Stimulated activated CD4-positive, alpha-beta T cell treated with anti-CD3 and anti-CD28 coated beads, Interleukin-4, amount 100 ng/mL, for 4 hours (primary cell): ENCODE measurements around the gene ERBB4.
"Not testable (repeated sequence)": the region's sequence is repeated elsewhere in the genome, so short reads cannot be mapped to it uniquely, and the experiment has no call there.

ENCODE experiments used
- DNase-seq, 2 experiments: peaks; one replicate each; pipeline ENCODE4 v3.0.0-alpha.2; 2020

Gene ERBB4

GRCh38 chr2:212034841-212035585 lies 503.6 kb downstream of the ERBB4 start:
- no peak for DNase-seq

GRCh38 chr2:212033888-212034287 lies 504.7 kb downstream of the ERBB4 start:
- DNase-seq, result no peak

DNA sequence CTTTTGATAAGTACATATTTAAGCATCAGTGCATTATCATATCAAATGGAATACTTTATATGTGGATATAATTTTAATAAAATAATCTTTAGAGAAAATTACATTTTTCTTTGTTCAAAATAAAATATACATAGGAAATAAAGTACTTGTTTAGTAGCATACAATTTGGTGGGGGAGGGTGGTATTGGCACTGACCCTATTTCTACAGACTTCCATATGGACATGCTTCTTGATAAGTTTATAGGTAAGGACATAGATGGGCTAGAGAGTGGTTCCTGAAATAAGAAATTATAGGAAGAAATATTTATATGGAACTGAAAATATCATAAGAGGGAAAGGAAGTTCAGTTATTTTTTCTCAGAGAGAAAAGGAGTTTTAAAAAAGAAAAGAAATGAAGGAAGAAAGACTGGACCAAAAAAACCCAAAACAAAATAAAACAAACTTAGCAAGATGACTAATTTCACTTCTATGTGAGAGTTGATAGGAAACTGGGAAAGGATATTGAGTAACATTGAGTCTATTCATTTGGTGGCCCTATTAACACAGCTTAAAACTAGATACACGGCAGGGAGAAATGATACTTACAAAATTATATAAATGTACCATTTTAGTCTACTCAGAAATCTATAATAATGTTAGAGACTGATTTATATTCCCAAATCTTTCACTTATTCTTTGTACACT lies 505.9 kb downstream of the ERBB4 start:
- DNase-seq, result no peak

DNA sequence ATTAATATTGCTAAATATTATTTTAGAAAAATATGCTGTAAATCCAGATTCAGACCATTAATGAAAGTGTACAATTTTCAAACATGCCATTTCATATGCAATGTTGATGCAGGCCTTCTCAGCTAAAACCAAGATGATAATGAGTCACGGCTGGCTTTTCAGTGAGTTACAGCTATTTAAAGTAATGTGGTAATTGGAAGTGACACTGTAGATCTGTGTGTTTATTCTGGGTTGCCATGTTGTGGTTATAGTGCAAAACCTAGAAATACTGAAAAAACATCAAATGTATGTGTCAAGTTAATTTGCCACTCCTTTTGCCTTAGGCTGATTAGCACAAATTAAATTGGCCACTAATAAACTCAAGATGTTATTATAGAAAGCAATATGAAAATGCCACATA lies 506.6 kb downstream of the ERBB4 start:
- DNase-seq, result no peak

DNA sequence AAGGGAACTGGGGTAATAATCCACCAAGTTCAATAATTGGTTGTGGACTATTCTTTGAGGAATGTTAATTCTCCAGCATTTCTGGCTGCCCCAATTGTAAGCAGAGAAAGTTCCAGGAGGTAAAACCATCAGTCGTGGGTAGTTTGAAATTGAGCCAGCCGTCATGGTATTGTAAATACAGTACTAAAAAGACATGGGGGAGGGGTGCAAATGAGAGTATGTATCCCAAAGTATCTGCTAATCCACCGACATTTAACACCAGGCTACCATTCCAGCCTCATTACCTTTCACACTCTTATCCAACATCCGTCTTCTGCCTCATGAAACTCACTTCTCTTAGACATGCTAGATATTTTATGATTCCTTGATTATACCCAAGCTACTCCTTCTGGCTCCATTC lies 507.9 kb downstream of the ERBB4 start:
- DNase-seq, result no peak

DNA sequence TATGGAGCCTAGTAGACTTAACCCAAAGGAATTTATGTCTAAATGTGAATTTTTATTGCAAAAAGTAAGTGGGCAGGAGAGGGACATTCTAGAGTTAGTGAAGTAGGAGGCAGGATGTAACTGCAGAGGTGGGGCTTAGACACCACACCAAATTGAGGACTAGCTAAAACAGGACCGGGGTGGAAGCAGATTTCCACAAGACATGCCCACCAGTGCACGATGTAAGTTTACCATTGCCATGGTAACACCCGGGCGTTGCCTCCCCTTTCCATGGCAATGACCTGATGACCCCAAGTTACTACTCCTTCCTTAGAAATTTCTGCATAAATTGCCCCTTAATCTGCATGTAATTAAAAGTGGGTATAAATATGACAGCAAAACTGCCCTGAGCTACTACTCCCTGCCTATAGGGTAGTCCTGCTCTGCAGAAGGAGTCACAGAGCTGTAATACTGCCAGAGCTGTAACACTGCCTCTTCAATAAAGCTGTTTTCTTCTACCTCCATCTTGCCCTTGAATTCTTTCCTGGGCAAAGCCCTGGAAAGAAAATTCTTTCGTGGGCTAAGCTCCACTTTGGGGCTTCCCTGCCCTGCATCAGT lies 509.7 kb downstream of the ERBB4 start:
- DNase-seq, result no peak

DNA sequence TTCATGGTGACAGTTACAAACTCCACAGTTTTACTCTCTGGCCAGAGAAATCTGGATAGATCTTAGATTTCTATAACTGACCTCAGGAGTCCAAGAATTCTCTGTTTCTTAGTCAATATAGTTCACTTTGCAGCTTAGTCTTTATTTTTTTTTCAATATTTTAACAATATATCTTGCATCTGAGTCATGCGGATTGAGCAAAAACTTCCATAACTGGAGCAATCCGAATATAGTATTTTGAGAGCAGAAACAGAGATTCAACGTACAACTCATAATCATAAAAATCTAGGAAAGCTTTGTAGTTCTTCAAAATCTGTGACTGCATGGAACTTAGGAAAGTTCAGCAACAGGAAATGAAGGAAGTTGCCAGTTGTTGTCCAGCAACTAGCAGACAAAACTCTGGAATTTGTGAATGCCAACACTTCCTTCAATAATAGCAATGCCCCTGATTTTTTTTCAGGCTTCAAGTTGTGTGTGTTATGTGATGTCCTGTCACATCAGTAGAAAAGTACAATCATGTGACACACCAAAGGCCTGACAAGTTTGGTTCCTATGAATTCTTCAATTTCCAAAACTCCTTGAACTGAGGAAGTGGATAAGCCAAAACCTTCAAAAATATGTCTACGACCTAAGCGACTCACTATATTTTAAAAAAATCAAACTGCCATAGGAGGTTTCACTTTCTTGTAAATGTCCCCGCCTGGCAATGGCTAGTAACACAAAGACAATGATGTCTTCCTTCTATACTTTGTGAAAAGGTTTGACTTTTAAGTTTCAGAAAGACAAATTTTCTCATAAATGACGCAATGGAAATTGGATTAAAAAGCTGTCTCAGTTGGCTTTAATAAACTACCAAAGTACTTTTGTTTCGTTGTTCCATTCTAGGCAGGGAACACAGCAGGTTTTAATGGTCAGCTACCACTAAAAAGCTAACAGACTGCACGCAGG lies 510.6 kb downstream of the ERBB4 start:
- no peak for DNase-seq

DNA sequence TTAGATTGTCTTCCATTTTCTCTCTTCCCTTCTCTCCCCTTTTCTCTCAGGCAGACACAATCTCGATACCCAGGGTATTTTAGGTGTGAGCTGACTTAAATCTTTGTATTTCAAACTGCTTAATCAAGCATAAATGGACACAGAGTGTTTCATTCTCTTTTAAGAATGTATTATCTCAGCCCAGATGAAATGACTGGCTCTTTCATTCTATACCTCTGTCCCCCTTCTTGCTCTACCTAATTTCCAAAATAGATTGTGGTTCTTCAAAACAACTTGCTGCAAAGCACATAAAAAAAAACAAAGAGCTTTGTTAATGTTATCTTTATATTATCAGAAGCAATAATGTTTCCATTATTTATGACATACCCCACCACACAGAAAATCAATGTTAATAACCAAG lies 514.6 kb downstream of the ERBB4 start:
- DNase-seq, result no peak

DNA sequence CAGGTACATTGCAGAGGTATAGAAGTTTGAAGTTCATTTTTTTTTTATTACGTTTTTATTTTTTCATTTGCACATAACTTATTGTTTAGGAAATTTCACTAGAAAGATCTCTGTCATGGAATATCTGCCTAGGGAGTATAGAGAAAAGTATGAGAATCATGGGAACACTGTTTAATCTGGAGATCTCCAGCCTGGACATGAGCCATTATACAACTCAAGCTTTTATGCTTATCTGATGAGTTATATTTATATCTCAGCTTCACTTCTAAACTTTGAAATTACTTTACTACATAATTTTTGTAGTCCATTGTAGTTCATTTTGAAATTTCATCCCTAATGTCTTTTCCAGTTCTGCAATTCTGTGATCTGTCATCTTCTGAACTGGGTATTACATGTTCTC lies 515.6 kb downstream of the ERBB4 start:
- DNase-seq, result no peak

DNA sequence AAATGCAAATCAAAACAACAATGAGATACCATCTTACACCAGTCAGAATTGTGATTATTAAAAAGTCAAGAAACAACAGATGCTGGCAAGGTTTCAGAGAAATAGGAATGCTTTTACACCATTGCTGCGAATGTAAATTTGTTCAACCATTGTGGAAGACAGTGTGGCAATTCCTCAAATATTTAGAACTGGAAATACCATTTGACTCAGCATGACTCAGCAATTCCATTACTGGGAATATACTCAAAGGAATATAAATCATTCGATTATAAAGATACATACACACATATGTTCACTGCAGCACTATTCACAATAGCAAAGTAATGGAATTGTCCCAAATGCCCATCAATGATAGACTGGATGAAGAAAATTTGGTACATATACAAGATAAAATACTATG lies 516.7 kb downstream of the ERBB4 start:
- no peak for DNase-seq

- DNase-seq, result no peak
Measured at GRCh38 chr2:212015588-212015987, 523.0 kb downstream of the ERBB4 start.

- no peak for DNase-seq
Measured at GRCh38 chr2:212013626-212014025, 525.0 kb downstream of the ERBB4 start.

DNA sequence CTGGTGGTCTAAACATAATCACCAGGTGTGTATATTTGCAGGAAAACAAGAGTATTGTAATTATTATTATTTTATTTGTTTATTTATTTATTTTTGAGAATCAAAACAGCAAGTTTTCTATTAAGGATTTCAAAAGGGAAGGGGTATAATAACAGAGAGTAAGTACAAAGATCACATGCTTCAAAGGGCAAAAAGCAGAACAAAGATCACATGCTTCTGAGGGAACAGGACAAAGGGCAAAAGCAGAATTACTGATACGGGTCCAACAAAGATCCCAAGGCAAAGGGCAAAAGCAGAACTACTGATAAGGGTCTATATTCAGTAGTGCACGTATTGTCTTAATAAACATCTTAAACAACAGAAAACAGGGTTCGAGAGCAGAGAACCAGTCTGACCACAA lies 528.3 kb downstream of the ERBB4 start:
- not testable (repeated sequence) for DNase-seq

DNA sequence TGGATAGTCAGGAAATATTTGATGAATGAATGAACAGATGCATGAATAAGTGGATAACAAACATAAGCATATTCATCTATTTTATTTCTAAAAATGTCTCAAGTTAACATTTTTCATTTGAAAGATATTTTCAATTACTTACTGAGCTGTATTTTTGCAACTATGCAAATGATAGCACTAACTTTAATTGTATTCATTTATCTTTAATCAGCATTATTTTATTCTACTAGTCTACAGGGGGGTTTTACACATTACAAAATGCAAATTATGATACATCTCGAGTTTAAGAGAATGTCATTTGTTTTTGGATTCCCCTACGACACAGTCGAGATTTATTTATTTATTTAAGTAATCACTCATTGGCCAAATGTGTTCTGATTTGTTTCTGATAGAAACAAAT lies 530.6 kb downstream of the ERBB4 start:
- DNase-seq, result no peak

DNA sequence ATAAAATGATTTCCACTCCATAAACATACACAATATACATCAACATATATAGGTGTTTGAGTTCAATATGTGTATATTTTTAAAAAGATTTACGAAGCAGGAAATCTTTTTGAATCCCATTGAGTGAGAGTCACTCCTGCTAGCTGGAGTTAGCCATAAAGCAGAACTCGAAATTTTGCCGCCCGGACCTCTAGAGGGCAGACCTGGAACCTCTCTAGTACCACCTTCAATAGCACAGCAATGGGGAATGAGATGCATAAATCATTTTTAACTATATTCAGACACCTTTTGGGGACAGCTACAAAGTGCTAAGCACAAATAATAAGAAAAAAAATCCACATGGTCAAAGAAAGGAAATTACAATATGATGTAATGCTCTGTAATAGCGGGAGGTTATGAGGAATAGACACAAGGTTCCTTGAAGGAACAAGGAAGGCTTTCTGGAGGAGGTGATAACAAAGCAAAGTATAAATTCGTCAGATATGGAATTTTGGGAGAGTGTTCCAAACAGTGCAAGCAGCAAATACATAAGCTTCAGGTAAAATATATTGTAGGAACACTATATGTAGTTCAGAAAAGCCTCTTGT lies 533.4 kb downstream of the ERBB4 start:
- DNase-seq, result no peak

DNA sequence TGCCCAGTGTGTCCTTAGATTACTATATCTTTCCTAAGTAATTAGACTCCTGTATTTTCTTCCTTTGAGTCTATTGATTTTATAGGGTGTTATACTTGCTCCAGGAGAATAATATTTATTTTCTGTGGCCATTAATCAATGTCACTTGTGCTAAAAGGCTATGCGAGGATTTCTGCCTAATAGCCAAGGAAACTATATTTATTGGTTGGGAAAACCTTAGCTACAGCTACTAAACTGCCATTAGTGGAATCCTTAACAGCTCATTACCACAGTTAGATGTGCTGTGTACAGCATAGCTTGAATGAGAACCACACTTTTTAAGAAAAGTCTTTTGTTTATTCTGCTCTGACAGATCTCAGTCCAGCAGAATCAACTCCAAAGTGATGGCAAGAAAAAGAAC lies 537.3 kb downstream of the ERBB4 start:
- DNase-seq, result no peak

- no peak for DNase-seq
Measured at GRCh38 chr2:211996857-211997256, 541.7 kb downstream of the ERBB4 start.

GRCh38 chr2:211994806-211995205 lies 543.8 kb downstream of the ERBB4 start:
- DNase-seq, result no peak

GRCh38 chr2:211990335-211990734 lies 548.3 kb downstream of the ERBB4 start:
- DNase-seq, result no peak

DNA sequence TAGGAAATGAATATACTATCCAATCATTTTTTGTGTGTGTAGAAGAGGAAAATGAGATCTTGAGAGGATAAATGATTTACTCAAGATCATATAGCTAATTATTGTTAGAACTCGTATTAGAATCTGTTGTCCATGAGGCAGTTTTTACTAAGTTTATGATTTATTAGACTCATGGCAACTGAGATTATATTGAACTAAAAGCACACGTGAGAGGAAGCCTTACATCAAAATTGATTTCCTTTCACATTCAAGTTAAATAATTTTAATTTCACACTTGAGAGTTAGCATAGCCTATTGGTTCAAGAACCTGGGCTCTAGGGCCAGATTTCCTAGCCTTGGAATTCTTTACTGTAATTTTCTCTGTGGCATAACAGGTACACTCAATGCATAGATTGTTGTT lies 552.3 kb downstream of the ERBB4 start:
- DNase-seq, result no peak

DNA sequence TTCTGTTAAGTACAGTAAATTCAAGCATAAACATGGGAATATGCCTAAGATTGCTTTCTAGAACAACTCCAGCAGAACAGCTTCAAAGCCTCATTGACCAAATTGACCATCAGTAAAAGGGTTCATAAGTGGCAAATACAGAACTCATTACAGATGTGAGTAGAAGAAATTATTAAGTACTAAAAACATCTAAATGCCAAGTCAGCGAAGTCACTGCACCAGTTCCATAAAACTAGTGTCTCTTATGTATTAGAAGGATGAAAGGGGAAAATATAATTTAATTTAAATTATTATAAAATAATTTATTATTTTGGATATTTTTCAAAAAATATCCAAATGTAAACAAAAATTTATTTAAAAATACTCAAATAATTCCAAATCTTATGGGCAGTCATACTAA lies 553.2 kb downstream of the ERBB4 start:
- no peak for DNase-seq

- no peak for DNase-seq
Measured at GRCh38 chr2:211982162-211982561, 556.4 kb downstream of the ERBB4 start.

GRCh38 chr2:211981451-211981850 lies 557.2 kb downstream of the ERBB4 start:
- no peak for DNase-seq
